HG03066 (cell line): ENCODE data around the gene GORAB.

ENCODE experiments used
- ATAC-seq: cut with Tn5 transposase; IDR thresholded peaks from one replicate; pipeline ENCODE4 v1.9.1; 2021; ENCODE audit warnings: low read depth; ENCODE audit not compliant: unreplicated experiment

The GORAB gene

GRCh38 chr1:170587253-170587593, 55.3 kb downstream of the GORAB start:
- ATAC-seq: no peak

DNA sequence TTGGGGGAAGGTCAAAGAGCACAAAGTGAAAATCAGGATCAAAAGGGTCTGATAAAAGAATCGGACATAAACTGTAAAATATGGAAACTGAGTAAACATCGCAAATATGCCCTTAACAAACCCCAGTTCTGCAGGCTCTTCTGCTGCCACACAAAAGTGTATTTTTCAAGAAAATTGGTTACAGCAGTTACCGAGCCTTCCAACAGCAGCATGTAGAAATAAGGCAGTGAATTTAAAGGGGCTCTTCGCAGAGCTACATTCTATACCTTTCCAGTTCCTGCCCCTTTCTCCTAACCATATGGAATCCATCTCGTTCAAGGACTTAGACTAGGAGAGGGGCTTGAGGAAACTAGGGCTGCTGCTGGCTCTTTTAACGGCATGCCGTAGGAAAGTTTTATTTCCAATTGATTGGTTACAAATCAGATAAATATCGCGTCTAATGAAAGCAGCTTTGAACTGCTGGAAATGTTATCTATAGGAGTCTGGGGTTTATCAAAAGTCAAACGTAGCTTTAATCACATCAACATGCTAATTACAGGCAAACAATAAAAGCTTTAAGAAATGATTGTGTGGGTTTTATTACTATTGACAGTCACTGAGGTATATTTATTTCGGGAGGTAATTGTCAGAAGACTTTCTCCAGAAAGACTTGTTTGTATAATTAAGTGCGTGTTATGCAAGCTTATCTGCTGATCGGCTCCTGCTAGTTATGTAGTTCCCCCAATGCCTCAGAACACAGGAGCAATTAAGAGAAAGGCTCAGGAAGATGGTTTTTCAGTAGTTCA, 59.1 kb downstream of the GORAB start:
- no peak for ATAC-seq

- ATAC-seq: no peak
Measured at GRCh38 chr1:170592591-170593111, 60.7 kb downstream of the GORAB start.

GRCh38 chr1:170593173-170594011, 61.4 kb downstream of the GORAB start:
- no peak for ATAC-seq

DNA sequence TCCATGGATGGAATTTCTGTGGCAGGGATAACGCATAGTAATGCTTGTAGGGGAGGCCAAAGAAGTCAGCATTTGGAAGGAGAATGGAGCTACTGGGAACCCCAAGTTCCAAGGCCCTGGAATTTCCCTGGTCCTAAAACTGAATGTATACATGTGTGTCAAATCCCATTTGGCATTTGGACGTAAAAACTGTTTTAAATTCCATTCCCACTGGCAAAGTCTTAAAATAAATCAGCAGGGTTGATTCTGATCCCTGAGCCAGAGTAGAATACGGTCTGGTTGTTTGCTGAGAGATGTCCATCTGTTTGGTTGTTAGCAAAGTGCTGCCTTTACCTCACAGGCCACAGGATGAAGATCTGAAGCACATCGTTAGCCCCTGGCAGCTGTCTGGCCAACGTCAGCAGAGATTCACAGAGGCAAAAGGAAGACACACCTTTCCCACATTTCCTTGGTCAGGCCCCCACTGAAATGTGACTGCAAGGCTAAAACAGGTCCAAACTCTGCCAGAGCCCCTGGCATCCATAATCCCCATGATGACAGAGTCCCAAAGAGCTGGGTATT, 62.2 kb downstream of the GORAB start:
- ATAC-seq: no peak

DNA sequence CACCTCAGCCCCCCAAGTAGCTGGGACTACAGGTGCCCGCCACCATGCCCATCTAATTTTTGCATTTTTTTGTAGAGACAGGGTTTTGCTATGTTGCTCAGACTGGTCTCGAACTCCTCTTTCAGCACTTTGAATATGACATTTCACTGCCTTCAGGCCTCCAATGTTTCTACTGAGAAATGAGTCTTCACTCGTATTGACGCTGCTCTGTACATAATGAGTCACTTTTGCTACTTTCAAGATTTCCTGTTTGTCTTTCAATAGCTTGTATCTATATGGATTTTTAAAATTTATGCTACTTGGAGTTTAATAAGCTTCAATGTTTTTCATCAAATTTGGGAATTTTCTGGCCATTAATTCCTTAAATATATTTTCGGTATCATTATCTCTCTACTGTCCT, 64.7 kb downstream of the GORAB start:
- ATAC-seq: no peak

DNA sequence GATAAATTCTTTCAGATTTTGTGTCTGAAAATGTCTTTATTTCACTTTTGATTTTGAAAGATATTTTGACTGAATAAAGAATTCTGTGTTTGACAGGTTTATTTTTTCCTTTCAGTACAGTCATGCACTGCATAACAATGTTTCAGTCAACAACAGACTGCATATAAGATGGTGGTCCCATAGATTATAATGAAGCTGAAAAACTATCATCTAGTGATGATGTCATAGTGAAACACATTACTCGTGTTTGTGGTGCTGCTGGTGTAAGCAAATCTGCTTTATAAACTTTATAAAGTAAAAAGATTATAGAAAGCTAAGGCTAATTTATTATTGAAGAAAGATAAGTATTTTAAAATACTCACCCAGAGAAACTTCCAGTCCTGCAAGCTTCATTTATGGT, 66.7 kb downstream of the GORAB start:
- no peak for ATAC-seq

DNA sequence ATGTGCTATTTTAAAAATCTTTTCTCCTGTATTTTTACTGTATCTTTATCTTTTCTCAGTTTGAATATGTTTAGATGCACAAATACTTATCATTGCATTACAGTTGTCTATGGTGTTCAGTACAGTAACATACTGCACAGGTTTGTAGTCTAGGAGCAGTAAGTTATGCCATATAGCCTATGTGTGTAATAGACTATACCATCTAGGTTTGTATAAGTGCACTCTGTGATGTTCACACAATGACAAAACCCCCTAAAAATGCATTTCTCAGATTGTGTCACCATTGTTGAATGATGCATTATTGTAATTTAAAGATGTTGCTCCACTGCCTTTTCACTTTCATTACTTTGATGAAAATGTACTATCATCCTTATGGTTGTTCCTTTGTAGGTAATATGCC, 67.1 kb downstream of the GORAB start:
- no peak for ATAC-seq

DNA sequence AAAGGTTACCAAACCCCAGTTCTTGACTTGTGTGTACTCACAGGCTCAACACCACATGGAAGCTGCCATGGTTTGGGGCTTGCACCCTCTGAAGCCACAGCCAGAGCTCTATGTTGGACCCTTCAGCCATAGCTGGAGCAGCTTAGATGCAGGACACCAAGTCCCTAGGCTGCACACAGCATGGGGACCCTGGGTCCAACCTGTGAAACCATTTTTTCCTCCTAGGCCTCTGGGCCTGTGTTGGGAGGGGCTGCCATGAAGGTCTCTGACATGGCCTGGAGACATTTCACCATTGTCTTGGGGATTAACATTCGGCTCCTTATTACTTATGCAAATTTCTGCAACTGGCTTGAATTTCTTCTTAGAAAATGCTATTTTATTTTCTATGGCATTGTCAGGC, 69.9 kb downstream of the GORAB start:
- no peak for ATAC-seq
